GM11168 (cell line): Measurements from ENCODE around the gene TNIK.
"Not testable (repeated sequence)": the region's sequence is repeated elsewhere in the genome, so short reads cannot be mapped to it uniquely, and the experiment has no call there.

Experiments
- in situ Hi-C: fragments of 300-500 bp; cut with MboI; formaldehyde crosslinking; loops from one replicate; pipeline ENCODE4 v1.12.0; 2022; ENCODE audit warnings: low sequenced_read_pairs; ENCODE audit not compliant: unreplicated experiment

TNIK gene

GRCh38 chr3:171451915-171452314 is 8.3 kb downstream of the TNIK start:
- in situ Hi-C loops, result loop anchor here (10.0 kb wide), 2 partner anchors 177 to 267 kb away; no protein-coding TSS in a partner anchor

- in situ Hi-C loops, result not testable (repeated sequence)
Observed at GRCh38 chr3:171447579-171447891, 12.7 kb downstream of the TNIK start.

- in situ Hi-C loops, result no loop called here
Observed at GRCh38 chr3:171446801-171447578, 13.2 kb downstream of the TNIK start.

- in situ Hi-C loops, result no loop called here
Observed at GRCh38 chr3:171446301-171446700, 13.9 kb downstream of the TNIK start.

- in situ Hi-C loops, result no loop called here
Observed at GRCh38 chr3:171445620-171446204, 14.5 kb downstream of the TNIK start.

GRCh38 chr3:171444001-171444690 is 16.1 kb downstream of the TNIK start:
- in situ Hi-C loops, result no loop called here

GRCh38 chr3:171443211-171443957 is 16.8 kb downstream of the TNIK start:
- in situ Hi-C loops, result no loop called here

GRCh38 chr3:171442184-171442583 is 18.0 kb downstream of the TNIK start:
- in situ Hi-C loops, result no loop called here

GRCh38 chr3:171441381-171441780 is 18.8 kb downstream of the TNIK start:
- in situ Hi-C loops, result no loop called here

- in situ Hi-C loops, result no loop called here
Observed at GRCh38 chr3:171439996-171440395, 20.2 kb downstream of the TNIK start.

- in situ Hi-C loops, result no loop called here
Observed at GRCh38 chr3:171437115-171437756, 23.0 kb downstream of the TNIK start.

GRCh38 chr3:171436380-171436779 is 23.8 kb downstream of the TNIK start:
- in situ Hi-C loops, result no loop called here

- in situ Hi-C loops, result no loop called here
Observed at GRCh38 chr3:171435757-171436156, 24.4 kb downstream of the TNIK start.

GRCh38 chr3:171435143-171435542 is 25.1 kb downstream of the TNIK start:
- in situ Hi-C loops, result no loop called here

- in situ Hi-C loops, result no loop called here
Observed at GRCh38 chr3:171432548-171432947, 27.7 kb downstream of the TNIK start.

- in situ Hi-C loops, result no loop called here
Observed at GRCh38 chr3:171431550-171431949, 28.7 kb downstream of the TNIK start.

GRCh38 chr3:171430530-171430929 is 29.7 kb downstream of the TNIK start:
- in situ Hi-C loops, result no loop called here

- in situ Hi-C loops, result no loop called here
Observed at GRCh38 chr3:171429635-171430034, 30.6 kb downstream of the TNIK start.

GRCh38 chr3:171428892-171429291 is 31.3 kb downstream of the TNIK start:
- in situ Hi-C loops, result no loop called here

GRCh38 chr3:171428321-171428787 is 31.9 kb downstream of the TNIK start:
- in situ Hi-C loops, result no loop called here
